LNCAP (cell line): ENCODE measurements around the gene GFOD2.

Experiments used
- TF ChIP-seq, protein P1 (sequence below): fragments of 450-650 bp; IDR thresholded peaks from 2 replicates; pipeline ENCODE4 v1.5.1; 2017; ENCODE audit warnings: mild to moderate bottlenecking

GFOD2 gene

DNA sequence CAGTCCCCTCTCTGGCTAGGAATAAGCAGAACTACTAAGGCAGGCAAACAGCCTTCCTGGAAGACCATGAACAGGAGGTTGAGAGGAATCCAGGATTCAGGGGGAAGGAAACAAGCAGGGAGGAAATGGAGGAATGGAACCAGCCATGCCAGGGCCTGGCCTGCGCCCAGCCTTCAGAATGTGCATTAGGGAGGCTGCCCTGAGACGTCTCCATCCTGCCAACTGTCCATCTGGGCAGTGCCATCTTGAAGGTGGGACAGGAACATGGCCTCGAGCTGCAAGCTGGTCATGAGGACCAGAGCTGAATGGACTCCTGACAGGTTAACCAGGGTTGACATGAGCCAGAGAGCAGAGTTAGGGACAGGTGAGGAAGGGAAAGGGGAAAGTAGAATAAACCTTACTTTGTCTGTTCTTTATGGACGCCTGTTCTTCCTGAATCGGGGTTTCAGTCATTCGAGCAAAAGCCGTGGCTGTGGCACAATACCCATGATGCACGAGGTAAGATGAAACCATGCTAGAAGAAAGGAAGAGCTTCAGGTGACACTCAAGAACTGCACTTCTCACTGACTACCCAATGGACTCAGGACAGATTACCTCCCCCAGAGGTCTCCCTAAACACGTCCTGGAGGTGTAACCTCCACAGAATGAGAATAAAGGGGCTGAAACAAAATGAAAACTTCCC is 12.1 kb upstream of the GFOD2 start:
- TF ChIP-seq, protein P1, sequence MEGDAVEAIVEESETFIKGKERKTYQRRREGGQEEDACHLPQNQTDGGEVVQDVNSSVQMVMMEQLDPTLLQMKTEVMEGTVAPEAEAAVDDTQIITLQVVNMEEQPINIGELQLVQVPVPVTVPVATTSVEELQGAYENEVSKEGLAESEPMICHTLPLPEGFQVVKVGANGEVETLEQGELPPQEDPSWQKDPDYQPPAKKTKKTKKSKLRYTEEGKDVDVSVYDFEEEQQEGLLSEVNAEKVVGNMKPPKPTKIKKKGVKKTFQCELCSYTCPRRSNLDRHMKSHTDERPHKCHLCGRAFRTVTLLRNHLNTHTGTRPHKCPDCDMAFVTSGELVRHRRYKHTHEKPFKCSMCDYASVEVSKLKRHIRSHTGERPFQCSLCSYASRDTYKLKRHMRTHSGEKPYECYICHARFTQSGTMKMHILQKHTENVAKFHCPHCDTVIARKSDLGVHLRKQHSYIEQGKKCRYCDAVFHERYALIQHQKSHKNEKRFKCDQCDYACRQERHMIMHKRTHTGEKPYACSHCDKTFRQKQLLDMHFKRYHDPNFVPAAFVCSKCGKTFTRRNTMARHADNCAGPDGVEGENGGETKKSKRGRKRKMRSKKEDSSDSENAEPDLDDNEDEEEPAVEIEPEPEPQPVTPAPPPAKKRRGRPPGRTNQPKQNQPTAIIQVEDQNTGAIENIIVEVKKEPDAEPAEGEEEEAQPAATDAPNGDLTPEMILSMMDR = no peak

DNA sequence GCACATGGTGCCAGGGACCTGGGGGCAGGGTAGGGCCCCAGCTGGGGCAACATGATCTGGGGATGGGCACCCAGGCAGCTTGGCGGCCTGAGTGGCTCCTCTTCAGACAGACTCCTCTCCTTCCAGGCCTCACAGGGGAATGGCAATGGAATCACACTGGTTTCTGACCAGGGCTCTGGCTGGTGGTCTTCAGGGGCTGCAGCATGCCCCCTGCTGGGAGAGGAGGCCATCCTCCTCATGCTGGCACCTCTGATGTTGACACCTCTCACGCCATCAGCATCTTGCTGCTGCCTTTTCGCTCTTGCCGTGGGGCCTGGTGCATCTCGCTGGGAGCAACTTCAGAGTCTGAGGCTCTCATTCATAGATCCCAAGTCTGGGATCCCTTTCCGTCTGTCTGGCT is 11.2 kb upstream of the GFOD2 start:
- TF ChIP-seq, protein P1 = no peak

DNA sequence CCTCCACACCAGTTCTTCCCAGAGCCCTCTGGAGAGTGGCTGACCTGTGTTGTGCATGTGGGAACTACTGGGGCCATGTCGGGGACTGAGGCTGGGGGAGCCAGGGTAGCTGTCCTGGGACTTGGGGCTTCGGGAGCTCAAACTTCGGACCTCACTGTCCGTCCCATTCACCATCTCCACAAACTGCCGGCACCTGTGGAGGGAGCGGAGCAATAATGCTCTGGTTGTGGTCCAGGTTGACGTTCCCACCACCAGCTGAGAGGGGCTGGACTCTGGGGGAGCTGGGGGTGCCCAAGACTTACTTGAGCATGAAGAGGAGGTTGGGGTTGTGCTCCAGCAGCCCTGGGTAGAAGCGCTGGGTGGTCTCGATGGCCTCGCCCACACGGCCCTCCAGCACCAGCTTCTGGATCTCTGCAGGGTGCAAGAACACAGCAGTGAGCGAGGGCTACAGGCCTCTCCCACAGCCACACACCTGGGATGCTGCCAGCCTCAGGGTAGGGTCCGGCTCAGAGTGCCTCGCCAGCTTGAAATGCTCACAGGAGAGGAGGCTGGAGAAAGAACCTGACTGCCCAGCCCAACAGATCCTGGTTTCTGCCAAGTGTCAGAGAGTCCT is 10.6 kb upstream of the GFOD2 start:
- TF ChIP-seq, protein P1 = no peak

DNA sequence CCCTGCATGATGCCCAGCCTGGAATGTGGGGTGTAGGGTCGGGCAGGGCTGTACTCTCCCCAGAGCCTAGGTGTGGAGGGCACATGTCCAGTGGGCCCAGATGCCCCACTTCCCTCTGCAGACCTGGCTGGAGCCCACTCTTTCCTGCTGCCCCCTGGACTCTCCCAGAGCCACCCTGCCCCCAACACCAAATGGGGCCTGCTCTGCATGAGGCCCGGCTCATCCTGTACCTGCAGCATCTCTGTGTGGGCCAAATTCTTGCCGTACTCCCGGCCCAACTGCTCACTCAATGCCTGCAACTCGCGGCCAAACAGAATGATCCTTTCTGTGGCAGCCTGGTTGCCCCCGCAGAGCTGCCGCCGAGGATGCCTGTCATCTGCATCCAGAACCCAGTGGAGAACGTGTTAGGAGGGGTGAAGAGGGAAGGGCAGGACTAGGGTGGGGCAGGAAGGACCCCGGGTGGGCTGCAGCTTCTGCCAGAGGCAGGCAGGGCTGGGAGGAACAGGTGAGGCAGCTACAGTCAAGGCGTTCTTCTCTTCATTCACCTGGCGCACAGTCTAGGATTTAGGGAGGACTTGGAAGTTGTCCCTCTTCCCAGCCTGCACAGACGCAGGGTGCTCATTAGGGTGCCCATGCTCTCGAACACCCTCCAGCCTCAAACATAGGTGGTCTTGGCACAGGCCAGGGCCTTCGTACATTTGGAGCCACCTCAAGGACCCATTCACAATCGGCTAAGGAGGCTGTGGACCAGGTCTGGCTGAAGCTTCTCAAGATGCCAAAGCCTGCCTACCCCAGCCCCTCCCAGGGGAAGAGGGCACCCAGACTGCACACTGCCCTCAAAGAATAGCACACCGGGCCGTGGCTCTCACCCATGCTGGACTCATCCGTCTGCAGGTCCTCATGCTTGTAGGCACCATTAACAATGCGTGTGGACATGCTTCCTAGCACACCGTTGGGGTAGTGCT is 8.7 kb upstream of the GFOD2 start:
- TF ChIP-seq, protein P1 = no peak

DNA sequence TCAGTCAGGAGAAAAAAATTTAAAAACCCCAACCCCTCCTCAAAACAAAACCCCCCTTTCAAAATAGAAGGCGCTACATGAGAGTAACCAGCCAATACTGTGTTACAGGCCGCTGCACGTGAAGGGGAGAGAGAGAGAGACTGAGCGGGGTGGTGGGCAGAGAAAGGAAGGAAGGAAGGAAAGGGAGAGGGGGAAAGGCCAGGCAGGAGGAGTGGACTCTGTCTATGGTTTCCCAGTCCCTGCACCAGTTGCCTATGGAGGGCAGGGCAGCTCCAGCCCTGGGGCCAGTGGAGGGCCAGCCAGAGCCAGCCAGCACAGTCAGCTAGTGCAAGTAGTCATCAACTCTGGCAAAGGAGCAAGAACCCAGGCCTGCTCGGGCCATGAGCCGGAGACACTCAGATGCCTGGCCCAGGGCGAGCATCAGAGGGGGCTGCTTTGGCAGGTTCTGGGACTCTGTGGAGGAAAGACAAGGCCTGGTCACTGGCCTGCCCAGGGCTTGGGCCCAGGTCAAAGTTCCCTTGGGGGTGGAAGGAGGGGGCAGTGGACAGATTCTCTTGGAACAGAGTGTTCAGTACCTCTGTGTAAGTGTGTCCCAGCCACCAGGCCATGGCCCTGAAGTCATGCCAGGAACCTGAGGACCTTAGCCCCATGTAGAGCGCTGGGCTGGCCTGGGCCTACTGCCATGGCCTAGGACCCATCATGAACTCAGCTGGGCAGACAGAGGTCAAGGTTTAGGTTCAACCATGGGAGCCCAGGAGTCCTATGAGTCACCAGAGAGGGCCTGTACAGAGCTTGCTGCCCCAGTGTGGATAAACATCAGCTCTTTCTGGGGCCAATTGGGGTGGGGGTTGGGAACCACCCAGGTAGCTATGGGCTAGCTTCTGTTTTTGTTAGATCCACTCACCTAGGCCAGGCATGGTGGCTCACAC is 7.3 kb upstream of the GFOD2 start:
- TF ChIP-seq, protein P1 = no peak

DNA sequence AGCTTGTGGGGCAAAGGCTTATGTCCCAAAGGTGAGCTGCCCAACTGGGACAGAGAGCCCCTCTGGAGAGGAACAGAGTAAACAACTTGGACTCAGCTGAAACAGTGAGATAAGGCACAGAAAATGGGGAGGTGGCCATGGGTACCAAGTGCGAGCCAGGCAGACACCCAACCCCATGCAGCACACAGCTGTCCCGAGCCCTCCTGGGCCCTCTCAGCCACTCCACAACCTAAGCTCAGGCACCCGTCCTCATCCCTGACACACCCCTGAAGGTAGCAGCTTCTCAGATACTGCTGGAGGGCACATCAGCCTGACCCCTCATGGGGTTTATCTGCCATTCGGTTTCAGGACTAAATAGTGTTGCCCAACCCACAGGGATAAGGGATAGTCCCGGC is 4.8 kb upstream of the GFOD2 start:
- TF ChIP-seq, protein P1 = no peak
